Esophagus squamous epithelium (tissue), 5 donors: Measurements from ENCODE around the gene SPRTN. TPM values are rescaled to one million over a fixed set of nuclear protein-coding genes. Genes with fewer than 3 reads are reported as not detected.
A peak's percentile ranks its signal among the peaks of the same experiment; 100 is the strongest.

Source experiments
- DNase-seq: peaks from one replicate; lab custom pipeline; 2025; lab: John Stamatoyannopoulos, UW
- H3K27ac ChIP-seq, 4 donors: fragments of 200-600 bp; sonication (generic); one replicate each; pipeline ENCODE4 v1.5.1; 2016 to 2019; ENCODE audit warnings: mild to moderate bottlenecking in 1 of 4
- H3K27me3 ChIP-seq, 4 donors: fragments of 200-600 bp; sonication (generic); 1 replicate in 3 of 4; 2 replicates in 1 of 4; pipeline versions ENCODE4 v1.5.1 to v1.6.0; 2017 to 2021; ENCODE audit warnings: antibody characterized with exemption in 1 of 4
- H3K36me3 ChIP-seq, 3 donors: fragments of 200-600 bp; sonication (generic); one replicate each; pipeline ENCODE4 v1.5.1; 2016 to 2019
- H3K4me1 ChIP-seq, 3 donors: fragments of 200-600 bp; sonication (generic); one replicate each; pipeline ENCODE4 v1.5.1; 2017 to 2019
- H3K4me3 ChIP-seq, 4 donors: fragments of 200-600 bp; sonication (generic); 1 replicate in 3 of 4; 2 replicates in 1 of 4; pipeline ENCODE4 v1.5.1; 2016 to 2019; ENCODE audit warnings: mild to moderate bottlenecking in 2 of 4, moderate library complexity in 1 of 4
- H3K9me3 ChIP-seq, 3 donors: fragments of 200-600 bp; sonication (generic); one replicate each; pipeline ENCODE4 v1.5.1; 2016 to 2019
- CTCF ChIP-seq, 6 experiments: fragments of 450-650 bp in 4 of 6; fragments of 200-600 bp in 2 of 6; sonication (generic) in 2 of 6; IDR thresholded peaks; one replicate each; pipeline ENCODE4 v1.5.1; 2016 to 2019; ENCODE audit warnings: antibody characterized with exemption in 6 of 6, mild to moderate bottlenecking in 4 of 6, moderate library complexity in 4 of 6
- POLR2A ChIP-seq, 4 donors: fragments of 450-650 bp; IDR thresholded peaks; one replicate each; pipeline ENCODE4 v1.6.1; 2017; ENCODE audit warnings: antibody characterized with exemption in 4 of 4, mild to moderate bottlenecking in 4 of 4, moderate library complexity in 3 of 4
- WGBS, 2 donors: methylation state at CpG; one replicate each; pipeline ENCODE4 v1.1.5; 2018; 5-methylcytosine and 5-hydroxymethylcytosine counted together
- intact Hi-C: fragments of 100-400 bp; cut with DNase I; formaldehyde crosslinking; loops from one replicate; pipeline ENCODE4 v1.15.0; 2022
- total RNA-seq, 4 donors: library from RNA; depleted of rRNA; stranded (reverse); fragments of >200 nt; gene quantifications; one replicate each; pipeline ENCODE4 v1.1.0, GENCODE V29; 2016
- donor health status: DM: yes; HTN: yes; CAD: no.

Gene SPRTN
- total RNA-seq, 4 donors from 2014 or later, result 10.9 to 22.9 (median 16.9) TPM

GRCh38 chr1:231372501-231372900, 34.4 kb downstream of the SPRTN start:
- peaks cover 0 to 15% (median 4%) of the 10 kb centered on the region in 3 donors for H3K4me1 ChIP-seq
- peaks cover 0 to 41% (median 0%) of the 10 kb centered on the region in 3 donors for H3K36me3 ChIP-seq
- intact Hi-C loops, result no loop called here
- no peaks in the 10 kb centered on the region for H3K27me3 ChIP-seq
- H3K4me3 ChIP-seq, result no peak overlapping the region
- no peak for DNase-seq
- H3K27ac ChIP-seq, result no peak overlapping the region
- no peaks in the 10 kb centered on the region for H3K9me3 ChIP-seq
- TF ChIP-seq POLR2A (IDR thresholded peaks at IDR 0.05) (no peak), CTCF (IDR thresholded peaks at IDR 0.05) (no peak)

- Histone ChIP-seq H3K4me3 (no peak overlapping the region), H3K9me3 (no peaks in the 10 kb centered on the region), H3K27ac (no peak overlapping the region), H3K36me3 (peaks cover 0 to 23% (median 0%) of the 10 kb centered on the region in 3 donors), H3K27me3 (no peaks in the 10 kb centered on the region), H3K4me1 (peaks cover 0 to 24% (median 5%) of the 10 kb centered on the region in 3 donors)
- WGBS, 2 donors, result 90 to 96% methylated on average over 4 of the region's 4 CpGs
- no peak for DNase-seq
- intact Hi-C loops, result no loop called here
- no peak for TF ChIP-seq CTCF (IDR thresholded peaks at IDR 0.05)
- TF ChIP-seq POLR2A (IDR thresholded peaks at IDR 0.05), result no peak
Observed at GRCh38 chr1:231374394-231374793, 36.3 kb downstream of the SPRTN start.

GRCh38 chr1:231376101-231376500, 38.0 kb downstream of the SPRTN start:
- Histone ChIP-seq H3K27ac (no peak overlapping the region), H3K4me3 (no peak overlapping the region), H3K27me3 (no peaks in the 10 kb centered on the region), H3K4me1 (peaks cover 0 to 24% (median 5%) of the 10 kb centered on the region in 3 donors), H3K36me3 (peaks cover 0 to 7% (median 0%) of the 10 kb centered on the region in 3 donors), H3K9me3 (no peaks in the 10 kb centered on the region)
- intact Hi-C loops, result no loop called here
- 57 to 67% methylated on average over 4 of the region's 4 CpGs for WGBS, 2 donors
- TF ChIP-seq CTCF (IDR thresholded peaks at IDR 0.05) (no peak), POLR2A (IDR thresholded peaks at IDR 0.05) (no peak)
- DNase-seq, result no peak

GRCh38 chr1:231376875-231377549, 38.9 kb downstream of the SPRTN start:
- Histone ChIP-seq H3K4me1 (peaks cover 0 to 31% (median 10%) of the 10 kb centered on the region in 3 donors), H3K9me3 (no peaks in the 10 kb centered on the region), H3K27me3 (no peaks in the 10 kb centered on the region), H3K27ac (peak overlapping the region in 1 of 4 donors; percentile 2), H3K36me3 (no peaks in the 10 kb centered on the region), H3K4me3 (no peak overlapping the region)
- intact Hi-C loops, result no loop called here
- 76 to 81% methylated on average over 5 of the region's 5 CpGs for WGBS, 2 donors
- TF ChIP-seq CTCF (IDR thresholded peaks at IDR 0.05) (no peak), POLR2A (IDR thresholded peaks at IDR 0.05) (no peak)
- no peak for DNase-seq

GRCh38 chr1:231381729-231382128, 43.6 kb downstream of the SPRTN start:
- no peaks in the 10 kb centered on the region for H3K27me3 ChIP-seq
- H3K36me3 ChIP-seq, result no peaks in the 10 kb centered on the region
- H3K27ac ChIP-seq, result no peak overlapping the region
- DNase-seq, result no peak
- WGBS, 2 donors, result 24 to 41% methylated on average over 2 of the region's 2 CpGs
- intact Hi-C loops, result no loop called here
- no peak for TF ChIP-seq POLR2A (IDR thresholded peaks at IDR 0.05)
- no peak for TF ChIP-seq CTCF (IDR thresholded peaks at IDR 0.05)
- no peaks in the 10 kb centered on the region for H3K9me3 ChIP-seq
- H3K4me1 ChIP-seq, result peaks cover 0 to 64% (median 26%) of the 10 kb centered on the region in 3 donors
- no peak overlapping the region for H3K4me3 ChIP-seq
